Stimulated activated naive CD4-positive, alpha-beta T cell (primary cell): ENCODE results near the gene ATXN3.

Experiments used
- DNase-seq, 6 experiments: peaks; one replicate each; lab custom pipeline; 2025; lab: John Stamatoyannopoulos, UW

ATXN3 gene

DNA sequence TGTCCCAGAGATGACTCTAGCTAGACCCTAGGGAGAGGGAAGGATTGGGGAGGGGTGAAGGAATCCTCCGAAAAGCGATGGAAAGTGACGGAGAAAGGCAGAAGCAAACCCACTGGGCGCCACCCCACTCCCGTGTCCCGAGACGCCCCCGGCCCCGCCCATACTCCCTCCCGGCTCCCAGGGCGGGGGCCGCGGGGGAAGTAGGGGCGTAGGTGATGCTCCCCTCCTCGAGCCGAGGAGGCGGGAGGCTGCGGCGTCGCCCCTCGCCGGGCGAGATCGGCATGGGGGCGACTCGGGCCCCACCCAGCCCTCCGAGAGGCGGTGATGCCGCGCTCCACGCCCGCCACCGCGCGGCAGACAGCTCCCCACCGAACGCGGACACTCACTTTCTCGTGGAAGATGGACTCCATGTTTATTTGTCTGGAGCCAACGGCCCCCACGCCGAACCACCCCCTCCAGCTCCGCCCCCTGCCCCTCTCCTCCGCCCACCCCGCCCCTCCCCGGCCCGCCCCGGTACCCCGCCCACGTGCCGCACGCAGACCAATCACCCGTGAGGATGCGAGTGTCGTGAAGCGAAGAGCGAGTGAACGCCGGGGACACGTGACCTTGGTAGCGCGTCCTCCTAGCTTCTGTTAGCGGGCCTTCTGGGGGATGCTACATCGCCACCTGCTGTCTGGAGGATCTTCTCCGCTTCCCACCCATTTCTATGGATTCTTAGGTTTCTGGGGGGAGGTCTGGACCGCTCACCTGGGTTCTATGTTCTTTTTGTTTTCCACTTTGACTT lies at the start of gene ATXN3:
Gene ATXN3 (minus strand): TSS at position 440 of the 784 bp plus-strand sequence. CDS start 30 bp downstream, at position 410.
- DNase-seq = peak; percentile 89 to 95 (median 93)

DNA sequence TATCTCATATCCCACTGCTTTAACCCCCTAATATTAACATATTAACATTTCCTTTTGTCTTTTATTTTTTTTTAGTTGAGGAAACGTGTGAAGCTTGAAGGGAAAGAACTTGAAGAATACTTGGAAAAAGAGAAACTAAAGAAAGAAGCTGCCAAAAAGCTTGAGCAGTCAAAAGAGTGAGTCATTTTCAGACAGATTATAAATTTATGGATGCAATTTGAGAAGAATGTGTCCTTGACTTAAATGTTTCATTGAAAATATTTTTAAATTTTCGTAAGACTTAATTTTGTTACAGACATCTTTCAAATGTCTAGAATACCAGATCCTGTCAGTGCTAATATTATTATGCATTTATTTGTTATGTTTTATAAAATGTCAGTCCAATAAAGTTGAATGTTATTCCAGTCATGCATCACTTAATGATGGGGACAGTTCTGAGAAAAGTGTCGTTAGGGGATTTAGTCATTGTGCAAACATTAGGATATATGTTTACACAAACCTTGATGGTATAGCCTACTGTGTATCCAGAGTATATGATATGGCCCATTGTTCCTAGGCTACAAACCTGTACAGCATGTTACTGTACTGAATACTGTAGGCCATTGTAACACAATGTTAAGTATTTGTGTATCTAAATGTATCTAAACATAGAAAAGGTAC lies 48.0 kb upstream of the ATXN3 start:
- DNase-seq = no peak

DNA sequence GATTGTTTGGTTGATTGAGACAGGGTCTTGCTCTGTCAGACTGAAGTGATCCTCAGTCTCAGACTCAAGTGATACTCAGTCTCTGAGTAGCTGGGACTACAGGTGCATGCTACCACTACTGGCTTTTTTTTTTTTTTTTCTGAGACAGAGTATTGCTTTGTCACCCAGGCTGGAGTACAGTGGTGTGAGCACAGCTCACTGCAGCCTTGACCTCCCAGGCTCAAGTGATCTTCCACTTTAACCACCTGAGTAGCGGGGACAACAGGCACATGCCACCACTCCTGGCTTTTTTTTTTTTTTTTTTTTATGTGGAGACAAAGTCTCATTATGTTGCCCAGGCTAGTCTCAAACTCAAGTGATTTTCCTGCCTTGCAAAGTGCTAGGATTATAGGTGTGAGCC lies 47.2 kb upstream of the ATXN3 start:
- DNase-seq = no peak

DNA sequence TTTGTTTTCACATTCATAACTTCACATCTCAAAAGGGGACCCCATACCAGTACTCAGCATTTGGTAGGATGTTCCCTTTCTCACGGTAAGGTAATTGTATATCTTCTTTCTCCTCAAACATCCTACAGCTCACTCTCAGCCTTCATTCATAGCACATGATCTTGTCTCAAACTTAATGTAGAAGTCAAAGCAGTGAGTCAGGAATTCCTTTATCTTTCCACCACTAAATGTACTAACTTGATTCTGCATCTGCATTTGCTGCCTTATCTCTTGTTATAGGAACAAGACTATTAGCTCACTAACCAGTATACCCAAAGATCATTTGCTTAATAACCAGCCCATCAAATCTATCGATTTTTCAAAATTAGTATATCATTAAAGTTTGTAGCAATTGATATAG lies 38.3 kb upstream of the ATXN3 start:
- DNase-seq = no peak

DNA sequence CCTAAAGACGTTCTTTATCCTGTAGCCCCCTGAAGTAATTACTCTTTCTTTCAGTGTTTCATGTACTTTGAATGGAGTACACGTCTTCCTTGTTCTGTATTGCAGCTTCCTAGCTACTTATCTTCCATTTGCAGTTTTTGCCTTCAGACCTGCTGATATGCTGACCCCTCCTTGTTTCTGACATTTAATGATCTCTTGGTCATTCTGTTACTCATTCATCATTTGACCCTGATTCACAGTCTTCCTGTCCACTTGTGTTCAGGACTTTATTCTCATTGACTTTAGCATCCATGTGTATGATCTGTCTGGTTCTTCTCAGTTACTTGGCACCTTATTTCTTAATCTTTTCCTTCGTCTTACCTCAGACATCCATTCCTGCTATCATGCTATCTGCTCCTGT lies 37.6 kb upstream of the ATXN3 start:
- DNase-seq = no peak

DNA sequence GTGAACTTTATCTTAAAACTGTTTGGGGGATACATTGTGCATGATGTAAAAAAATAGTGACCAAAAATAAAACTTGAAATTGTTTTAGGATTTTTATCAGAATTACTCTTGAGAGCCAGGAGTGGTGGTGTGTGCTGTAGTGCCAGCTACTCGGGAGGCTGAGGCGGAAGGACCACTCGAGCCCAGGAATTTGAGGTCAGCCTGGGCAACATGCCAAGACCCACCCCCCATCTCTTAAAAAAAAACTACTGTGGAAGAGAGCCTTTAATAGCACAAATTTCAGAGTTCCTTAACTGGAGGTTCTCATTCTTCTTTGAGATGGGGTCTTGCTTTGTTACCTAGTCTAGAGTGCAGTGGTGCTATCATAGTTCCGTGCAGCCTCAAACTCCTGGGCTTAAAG lies 36.9 kb upstream of the ATXN3 start:
- DNase-seq = no peak

DNA sequence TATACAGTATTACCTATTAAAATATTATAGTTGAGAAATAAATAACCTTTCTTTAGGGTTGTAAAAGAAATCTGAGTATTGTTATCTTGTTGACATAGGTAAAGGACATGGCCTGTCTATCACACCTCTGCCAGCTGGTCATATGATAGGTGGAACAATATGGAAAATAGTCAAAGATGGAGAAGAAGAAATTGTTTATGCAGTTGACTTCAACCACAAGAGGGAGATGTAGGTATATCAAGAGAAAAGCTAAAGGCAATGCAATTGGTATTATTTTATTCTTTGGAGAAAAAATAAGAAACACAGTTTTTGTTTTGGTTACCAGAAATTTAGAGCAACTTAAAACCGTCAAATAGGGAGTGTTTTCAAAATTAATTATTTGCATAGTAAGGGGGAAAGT lies 28.9 kb upstream of the ATXN3 start:
- DNase-seq = peak in 2 of 6 experiments; percentile 24 to 32

- no peak for DNase-seq
These were observed 28.1 kb upstream of the ATXN3 start for GRCh38 chr14:92134456-92134855.

- DNase-seq = no peak
These were observed 16.4 kb upstream of the ATXN3 start for GRCh38 chr14:92122761-92123160.

GRCh38 chr14:92122351-92122677 lies 15.9 kb upstream of the ATXN3 start:
- DNase-seq = peak in 1 of 6 experiments; percentile 54

DNA sequence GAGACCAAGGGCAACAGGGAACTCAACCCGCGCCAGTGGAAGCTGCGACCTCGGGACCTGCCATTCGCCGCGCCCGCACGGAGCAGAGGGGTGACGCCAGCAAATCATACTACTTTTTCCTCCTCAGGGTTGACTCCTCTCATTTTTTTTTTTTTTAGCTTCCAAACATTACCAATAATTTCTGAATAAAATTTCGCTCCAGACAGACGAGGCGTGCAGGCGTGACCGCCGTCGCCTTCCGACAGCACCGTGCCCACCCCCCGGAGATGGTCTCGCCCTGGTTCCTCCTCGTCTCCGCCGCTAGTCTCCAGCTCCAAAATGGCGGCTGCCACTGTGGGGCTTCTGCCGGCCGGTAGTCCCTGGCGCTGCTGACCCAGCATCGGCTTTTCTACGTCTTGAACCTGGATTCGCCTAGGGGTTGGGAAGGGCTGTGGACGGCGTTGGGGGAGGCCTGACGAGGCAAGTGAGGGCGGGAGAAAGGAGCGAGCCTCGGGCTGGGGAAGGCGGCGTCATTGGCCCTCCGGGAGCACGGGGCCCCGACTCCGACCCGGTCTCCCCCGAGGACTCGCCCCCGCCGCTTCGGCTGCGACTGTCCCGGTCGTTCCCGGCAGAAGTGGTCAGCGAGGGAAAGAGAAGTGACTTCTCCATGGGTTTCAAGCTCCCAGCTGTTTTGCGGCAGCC lies 15.4 kb upstream of the ATXN3 start, which contains the start of the genes CPSF2 and NDUFB1:
Gene CPSF2 (plus strand): TSS at position 300 of the 681 bp plus-strand sequence. CDS start 9,016 bp downstream, outside the sequence.
Gene NDUFB1 (minus strand): TSS at position 37 of the 681 bp plus-strand sequence. CDS start 4,069 bp downstream, outside the sequence.
- DNase-seq = peak; percentile 67 to 90 (median 82)

DNA sequence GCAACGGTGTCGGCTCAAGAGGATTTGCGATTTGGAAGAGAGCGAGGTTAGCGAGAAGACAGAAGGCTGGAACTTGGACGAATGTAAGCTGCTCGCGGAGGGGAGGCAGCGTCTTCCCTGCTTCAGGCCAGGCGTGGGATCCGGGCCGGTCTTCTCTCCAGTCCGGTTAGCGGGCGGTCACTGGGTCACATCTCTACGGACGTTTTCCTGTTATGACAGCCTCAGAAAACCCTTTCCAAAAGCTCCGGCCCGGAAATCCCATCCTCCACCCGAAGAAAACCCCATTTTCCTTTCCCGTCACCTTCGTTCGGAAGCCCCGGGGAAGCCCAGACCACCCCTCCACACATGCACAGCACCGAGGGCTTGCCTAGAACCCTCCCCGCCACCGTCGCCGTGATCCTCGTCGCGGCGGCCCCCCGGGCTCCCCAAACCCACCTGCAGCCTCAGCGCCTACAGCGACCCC lies 14.9 kb upstream of the ATXN3 start:
- no peak for DNase-seq

DNA sequence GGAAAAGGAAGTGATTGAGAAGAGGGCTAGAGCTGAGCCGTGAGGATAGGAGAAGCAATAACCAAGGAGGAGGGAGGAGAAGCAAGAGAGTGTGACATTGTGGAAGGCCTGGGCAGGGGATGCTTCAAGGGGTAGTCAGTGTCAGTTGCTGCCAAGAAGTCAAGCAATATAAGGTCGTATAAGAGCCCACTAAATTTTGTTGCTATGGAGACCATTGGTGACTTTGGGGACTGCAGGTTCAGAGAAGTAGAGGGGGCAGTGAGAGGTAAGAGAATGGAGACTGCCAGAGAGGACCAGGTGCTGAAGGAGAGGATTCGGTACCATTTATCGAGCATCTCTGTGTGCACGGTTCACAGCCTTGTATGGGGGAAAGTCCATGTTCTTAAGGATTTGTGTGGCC lies 3.1 kb upstream of the ATXN3 start:
- DNase-seq = no peak

- peak in 3 of 6 experiments; percentile 3 to 17 (median 12) for DNase-seq
These were observed 2.2 kb upstream of the ATXN3 start for GRCh38 chr14:92108345-92109254.

- no peak for DNase-seq
These were observed 564 bp downstream of the ATXN3 start for GRCh38 chr14:92105893-92106142.

DNA sequence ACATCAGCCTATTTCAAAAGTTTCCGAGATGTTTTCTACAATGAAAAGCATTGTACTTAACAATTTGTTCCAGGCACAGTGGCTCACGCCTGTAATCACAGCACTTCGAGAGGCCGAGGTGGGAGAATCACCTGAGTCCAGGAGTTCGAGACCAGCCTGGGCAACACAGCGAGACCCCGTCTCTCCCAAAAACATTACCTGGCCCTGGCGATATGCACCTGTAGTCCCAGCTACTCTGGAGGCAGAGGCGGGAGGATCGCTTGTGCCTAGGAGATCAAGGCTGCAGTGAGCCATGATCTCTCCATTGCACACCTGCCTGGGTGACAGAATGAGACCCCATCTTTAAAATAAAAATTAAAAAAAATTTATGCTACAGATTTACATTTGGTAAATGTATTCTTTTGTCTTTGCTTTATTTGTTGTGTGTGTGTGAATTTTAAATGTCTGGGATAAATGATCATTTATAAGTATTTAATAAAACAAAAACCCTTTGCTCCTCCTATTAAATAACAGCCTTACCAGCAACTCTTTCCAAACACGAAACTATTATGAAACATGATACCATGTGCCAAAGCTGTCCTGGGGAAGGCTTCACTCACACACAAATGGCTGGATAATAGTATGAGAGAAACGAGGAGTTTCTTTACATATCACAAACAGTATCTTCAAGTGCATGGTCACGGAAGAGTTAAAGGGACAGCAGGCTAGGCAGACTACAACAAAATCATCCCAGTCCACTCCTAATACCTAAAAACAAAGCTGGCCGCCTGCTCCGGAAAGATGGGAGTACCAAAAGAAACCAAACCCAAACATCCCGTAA lies 1.1 kb downstream of the ATXN3 start:
- peak in 1 of 6 experiments; percentile 4 for DNase-seq

- no peak for DNase-seq
These were observed 2.9 kb downstream of the ATXN3 start for GRCh38 chr14:92103363-92103989.

DNA sequence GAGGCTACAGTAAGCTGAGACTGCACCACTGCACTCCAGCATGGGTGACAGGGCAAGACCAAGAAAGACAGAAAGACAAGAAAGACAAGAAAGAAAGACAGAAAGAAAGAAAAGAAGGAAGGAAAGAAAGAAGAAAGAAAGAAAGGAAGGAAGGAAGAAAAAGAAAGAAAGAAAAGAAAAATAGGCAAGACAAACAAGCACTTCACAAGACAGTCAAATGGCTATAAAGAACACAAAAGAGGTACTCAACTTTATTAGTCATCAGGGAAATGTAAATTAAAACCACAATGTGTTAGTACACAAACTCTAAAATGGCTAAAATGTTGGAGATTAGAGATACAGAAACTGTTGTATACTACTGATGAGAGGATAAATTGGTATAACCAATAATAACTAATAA lies 6.6 kb downstream of the ATXN3 start:
- no peak for DNase-seq

DNA sequence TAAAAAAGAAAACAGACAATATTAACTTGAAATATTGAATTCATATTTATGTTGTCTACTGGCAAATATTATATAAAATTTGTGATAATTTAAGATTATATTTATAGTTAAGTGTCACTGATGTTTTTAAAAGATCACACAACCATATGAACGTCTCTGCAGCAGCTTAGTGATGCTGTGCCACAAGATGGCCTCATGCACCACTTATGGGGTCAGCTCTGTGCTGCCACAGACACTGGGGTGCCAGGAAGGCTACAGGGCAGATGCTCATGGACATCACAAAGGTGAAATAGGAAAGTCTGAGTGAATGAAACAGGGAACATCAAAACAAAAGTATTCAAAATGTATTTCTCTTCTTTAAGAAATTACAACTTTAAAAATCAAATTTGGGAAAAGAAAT lies 13.1 kb downstream of the ATXN3 start:
- DNase-seq = no peak

DNA sequence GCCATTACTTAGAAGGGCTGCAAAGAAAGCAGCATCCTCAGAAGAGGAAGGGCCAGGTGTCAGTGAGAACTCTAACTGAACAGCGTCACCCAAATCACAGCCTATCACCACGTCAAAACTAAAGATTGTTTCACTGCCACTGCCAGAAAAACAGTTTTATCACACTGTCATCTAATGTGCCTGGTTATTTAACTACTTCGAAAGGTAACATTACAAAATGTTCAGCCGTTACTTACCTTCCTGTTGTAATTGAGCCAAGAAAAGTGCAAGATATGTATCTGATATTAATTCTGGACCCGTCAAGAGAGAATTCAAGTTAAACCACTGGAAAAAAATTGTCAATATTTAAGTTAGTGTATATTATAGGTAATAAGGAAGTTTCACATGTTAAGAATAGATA lies 17.9 kb downstream of the ATXN3 start:
- DNase-seq = no peak

DNA sequence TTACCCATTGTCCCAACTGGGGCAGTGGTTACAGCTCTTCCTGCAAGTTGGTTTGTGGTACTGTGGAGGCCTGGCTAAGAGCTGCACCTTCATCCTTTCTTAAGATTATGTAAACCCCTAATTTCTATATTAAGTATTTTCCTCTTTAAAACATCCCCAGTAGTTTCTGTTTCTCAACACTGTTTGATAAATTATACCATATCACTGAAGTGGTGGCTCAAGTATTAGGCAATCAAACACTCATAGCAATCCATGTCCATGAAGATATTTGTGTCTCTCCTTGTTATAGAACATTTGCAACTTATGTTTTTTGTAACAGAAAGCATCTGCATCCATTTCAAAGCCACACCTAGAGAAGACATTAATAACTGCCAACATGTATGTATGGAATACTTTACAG lies 31.8 kb downstream of the ATXN3 start:
- DNase-seq = no peak
